Upper lobe of right lung (tissue), 1 donor: ENCODE results near the gene AMPH. TPM values are rescaled to one million over a fixed set of nuclear protein-coding genes. Genes with fewer than 3 reads are reported as not detected.

ENCODE experiments used
- ATAC-seq: fragments of 200-7000 bp; cut with Tn5 transposase; one replicate; pipeline ENCODE4 v1.9.1; 2020; ENCODE audit warnings: mild to moderate bottlenecking, moderate library complexity
- DNase-seq: peaks from one replicate; pipeline ENCODE4 v3.0.0-alpha.2; 2020
- H3K27ac ChIP-seq: fragments of 200-600 bp; one replicate; pipeline ENCODE4 v1.8.0; 2022
- H3K27me3 ChIP-seq: fragments of 200-600 bp; one replicate; pipeline ENCODE4 v1.8.0; 2022; ENCODE audit warnings: mild to moderate bottlenecking
- H3K36me3 ChIP-seq: fragments of 200-600 bp; one replicate; pipeline ENCODE4 v1.8.0; 2022
- H3K4me1 ChIP-seq: fragments of 200-600 bp; one replicate; pipeline ENCODE4 v1.8.0; 2022
- H3K4me3 ChIP-seq: fragments of 200-600 bp; one replicate; pipeline ENCODE4 v1.8.0; 2022; ENCODE audit warnings: mild to moderate bottlenecking
- H3K9me3 ChIP-seq: fragments of 200-600 bp; one replicate; pipeline ENCODE4 v1.8.0; 2022
- CTCF ChIP-seq: fragments of 200-600 bp; IDR thresholded peaks from one replicate; pipeline ENCODE4 v1.8.0; 2022; ENCODE audit warnings: antibody characterized with exemption
- intact Hi-C: fragments of 100-400 bp; cut with DNase I; formaldehyde crosslinking; loops from one replicate; pipeline ENCODE4 v1.11.0; 2022
- total RNA-seq: library from RNA; stranded (reverse); fragmentation: NEBNext Ultra II Directional; extraction: Animal tissue kit (Norgen Biotek cat#: 25700); gene quantifications from one replicate; pipeline ENCODE4 v1.2.1, GENCODE V29; 2021
- donor health status: DM: no; HTN: yes; CAD: no; lungs with severe emphysema.

The AMPH gene
- total RNA-seq, 1 donor from 2014 or later = 0.58 TPM

GRCh38 chr7:38425509-38425908 lies 205.7 kb downstream of the AMPH start:
- no peaks in the 10 kb centered on the region for H3K9me3 ChIP-seq
- DNase-seq (no peak), ATAC-seq (no peak)
- intact Hi-C loops = no loop called here
- no peak overlapping the region for H3K27ac ChIP-seq
- H3K4me3 ChIP-seq = no peak overlapping the region
- no peaks in the 10 kb centered on the region for H3K27me3 ChIP-seq
- TF ChIP-seq CTCF = no peak
- no peaks in the 10 kb centered on the region for H3K36me3 ChIP-seq
- H3K4me1 ChIP-seq = no peaks in the 10 kb centered on the region

GRCh38 chr7:38424750-38425463 lies 206.3 kb downstream of the AMPH start:
- ATAC-seq = no peak
- Histone ChIP-seq H3K27me3 (no peaks in the 10 kb centered on the region), H3K27ac (no peak overlapping the region), H3K4me3 (no peak overlapping the region), H3K36me3 (no peaks in the 10 kb centered on the region), H3K4me1 (no peaks in the 10 kb centered on the region), H3K9me3 (no peaks in the 10 kb centered on the region)
- DNase-seq = no peak
- intact Hi-C loops = no loop called here
- TF ChIP-seq CTCF = no peak

- DNase-seq (no peak), ATAC-seq (no peak)
Measured at GRCh38 chr7:38413784-38414183, 217.4 kb downstream of the AMPH start.

GRCh38 chr7:38411404-38411803 lies 219.8 kb downstream of the AMPH start:
- Histone ChIP-seq H3K9me3 (no peaks in the 10 kb centered on the region), H3K36me3 (no peaks in the 10 kb centered on the region), H3K27me3 (no peaks in the 10 kb centered on the region), H3K27ac (no peak overlapping the region), H3K4me3 (no peak overlapping the region), H3K4me1 (no peaks in the 10 kb centered on the region)
- TF ChIP-seq CTCF = peak; percentile 10
- peak; percentile 28 for ATAC-seq
- intact Hi-C loops = no loop called here
- no peak for DNase-seq

More at GRCh38 chr7:38413784-38414183, 217.4 kb downstream of the AMPH start:
- intact Hi-C loops = no loop called here
- no peak overlapping the region for H3K27ac ChIP-seq
- H3K4me3 ChIP-seq = no peak overlapping the region
- TF ChIP-seq CTCF = no peak
- no peaks in the 10 kb centered on the region for H3K27me3 ChIP-seq
- H3K9me3 ChIP-seq = no peaks in the 10 kb centered on the region
- H3K4me1 ChIP-seq = no peaks in the 10 kb centered on the region
- H3K36me3 ChIP-seq = no peaks in the 10 kb centered on the region

GRCh38 chr7:38410056-38410455 lies 221.1 kb downstream of the AMPH start:
- H3K4me3 ChIP-seq = no peak overlapping the region
- no peaks in the 10 kb centered on the region for H3K36me3 ChIP-seq
- TF ChIP-seq CTCF = no peak
- no peaks in the 10 kb centered on the region for H3K27me3 ChIP-seq
- H3K9me3 ChIP-seq = no peaks in the 10 kb centered on the region
- ATAC-seq (no peak), DNase-seq (no peak)
- H3K27ac ChIP-seq = no peak overlapping the region
- no peaks in the 10 kb centered on the region for H3K4me1 ChIP-seq
- intact Hi-C loops = no loop called here

- intact Hi-C loops = no loop called here
- Histone ChIP-seq H3K9me3 (no peaks in the 10 kb centered on the region), H3K27me3 (no peaks in the 10 kb centered on the region), H3K27ac (no peak overlapping the region), H3K4me1 (no peaks in the 10 kb centered on the region), H3K36me3 (no peaks in the 10 kb centered on the region), H3K4me3 (no peak overlapping the region)
- TF ChIP-seq CTCF = no peak
- no peak for ATAC-seq
- no peak for DNase-seq
Measured at GRCh38 chr7:38409531-38409930, 221.6 kb downstream of the AMPH start.
